Neural progenitor cell (in vitro differentiated cells): ENCODE data around the gene GON4L.

Source experiments
- EZH2 ChIP-seq: fragments of 200-600 bp; sonication (generic); IDR thresholded peaks from 2 replicates; pipeline ENCODE4 v1.6.1; 2017; ENCODE audit warnings: antibody characterized with exemption, mild to moderate bottlenecking, moderate library complexity
- EZH2phosphoT487 ChIP-seq: fragments of 200-600 bp; sonication (generic); IDR thresholded peaks from 2 replicates; pipeline ENCODE4 v1.6.1; 2017; ENCODE audit warnings: antibody characterized with exemption
- TF ChIP-seq, protein P1 (sequence below): fragments of 200-600 bp; sonication (generic); IDR thresholded peaks from 2 replicates; pipeline ENCODE4 v1.5.1; 2017; ENCODE audit warnings: antibody characterized with exemption, mild to moderate bottlenecking

DNA sequence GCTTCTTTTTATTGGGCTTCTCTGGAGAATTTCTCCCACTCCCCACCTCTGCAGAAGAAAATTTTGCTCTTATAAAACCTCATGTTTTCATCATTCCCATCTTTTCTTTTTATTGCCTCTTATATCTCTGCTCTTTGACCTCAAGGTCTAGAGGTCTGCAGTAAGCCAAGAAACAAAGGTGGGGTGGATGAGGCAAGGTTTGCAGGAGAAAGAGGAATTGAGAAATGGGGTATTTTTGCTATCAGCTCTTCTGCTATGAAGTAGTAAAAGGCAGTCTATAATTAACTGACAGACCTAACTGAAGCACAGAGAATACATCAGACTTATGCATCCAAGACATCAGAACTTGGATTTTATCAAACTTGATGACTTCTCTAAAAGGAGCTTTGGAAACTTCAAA is 25.2 kb upstream of the GON4L start:
- TF ChIP-seq, protein P1, sequence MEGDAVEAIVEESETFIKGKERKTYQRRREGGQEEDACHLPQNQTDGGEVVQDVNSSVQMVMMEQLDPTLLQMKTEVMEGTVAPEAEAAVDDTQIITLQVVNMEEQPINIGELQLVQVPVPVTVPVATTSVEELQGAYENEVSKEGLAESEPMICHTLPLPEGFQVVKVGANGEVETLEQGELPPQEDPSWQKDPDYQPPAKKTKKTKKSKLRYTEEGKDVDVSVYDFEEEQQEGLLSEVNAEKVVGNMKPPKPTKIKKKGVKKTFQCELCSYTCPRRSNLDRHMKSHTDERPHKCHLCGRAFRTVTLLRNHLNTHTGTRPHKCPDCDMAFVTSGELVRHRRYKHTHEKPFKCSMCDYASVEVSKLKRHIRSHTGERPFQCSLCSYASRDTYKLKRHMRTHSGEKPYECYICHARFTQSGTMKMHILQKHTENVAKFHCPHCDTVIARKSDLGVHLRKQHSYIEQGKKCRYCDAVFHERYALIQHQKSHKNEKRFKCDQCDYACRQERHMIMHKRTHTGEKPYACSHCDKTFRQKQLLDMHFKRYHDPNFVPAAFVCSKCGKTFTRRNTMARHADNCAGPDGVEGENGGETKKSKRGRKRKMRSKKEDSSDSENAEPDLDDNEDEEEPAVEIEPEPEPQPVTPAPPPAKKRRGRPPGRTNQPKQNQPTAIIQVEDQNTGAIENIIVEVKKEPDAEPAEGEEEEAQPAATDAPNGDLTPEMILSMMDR, result no peak
- no peak for TF ChIP-seq EZH2
- no peak for TF ChIP-seq EZH2phosphoT487
